Stimulated activated CD8-positive, alpha-beta memory T cell treated with anti-CD3 and anti-CD28 coated beads, Interleukin-4, amount 100 ng/mL, for 4 hours (primary cell): Measurements from ENCODE around the gene HNRNPL.
"Not testable (repeated sequence)": the region's sequence is repeated elsewhere in the genome, so short reads cannot be mapped to it uniquely, and the experiment has no call there.

Experiments
- DNase-seq, 2 donors: peaks; one replicate each; pipeline ENCODE4 v3.0.0-alpha.2; 2020; ENCODE audit warnings: low read depth in 2 of 2, low spot score in 1 of 2

The HNRNPL gene

DNA sequence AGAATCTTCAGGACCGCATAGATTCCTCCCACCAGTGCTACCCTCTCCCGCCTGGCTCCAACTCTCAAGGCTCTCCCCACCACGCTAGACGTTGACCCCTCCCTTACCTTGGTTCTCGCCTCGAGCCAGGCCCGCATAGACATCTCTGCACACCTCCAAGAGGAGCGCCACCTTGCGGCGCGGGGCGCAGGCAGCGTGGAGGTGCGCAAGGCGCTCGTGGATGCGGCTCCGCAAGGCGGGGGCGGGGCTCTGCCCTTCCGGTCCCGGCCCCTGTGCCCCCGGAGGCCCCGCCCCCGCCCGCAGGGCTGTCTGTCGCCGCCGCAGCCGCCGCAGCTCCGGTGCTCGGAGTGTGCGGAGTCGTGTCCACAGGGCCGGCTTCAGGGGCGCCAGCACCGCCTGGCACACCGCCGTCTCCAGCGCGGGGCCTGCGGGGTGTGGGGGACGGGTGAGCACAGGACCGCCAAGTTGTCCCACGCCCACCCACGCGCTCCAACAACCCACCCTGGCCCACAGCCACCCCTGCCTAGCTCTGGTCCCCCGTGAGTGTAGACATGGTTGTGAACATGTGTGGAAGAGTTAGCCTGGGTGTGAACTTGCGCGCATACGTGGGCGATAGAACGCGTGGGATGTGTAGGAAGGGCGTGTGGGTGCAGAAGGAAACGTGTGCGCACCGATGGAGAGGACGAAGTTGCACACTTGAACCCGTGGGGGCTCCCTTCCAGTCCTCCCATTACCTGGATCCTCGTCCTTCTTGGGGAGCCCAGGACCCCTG, 20.2 kb upstream of the HNRNPL start:
- peak; percentile 79 to 85 for DNase-seq

DNA sequence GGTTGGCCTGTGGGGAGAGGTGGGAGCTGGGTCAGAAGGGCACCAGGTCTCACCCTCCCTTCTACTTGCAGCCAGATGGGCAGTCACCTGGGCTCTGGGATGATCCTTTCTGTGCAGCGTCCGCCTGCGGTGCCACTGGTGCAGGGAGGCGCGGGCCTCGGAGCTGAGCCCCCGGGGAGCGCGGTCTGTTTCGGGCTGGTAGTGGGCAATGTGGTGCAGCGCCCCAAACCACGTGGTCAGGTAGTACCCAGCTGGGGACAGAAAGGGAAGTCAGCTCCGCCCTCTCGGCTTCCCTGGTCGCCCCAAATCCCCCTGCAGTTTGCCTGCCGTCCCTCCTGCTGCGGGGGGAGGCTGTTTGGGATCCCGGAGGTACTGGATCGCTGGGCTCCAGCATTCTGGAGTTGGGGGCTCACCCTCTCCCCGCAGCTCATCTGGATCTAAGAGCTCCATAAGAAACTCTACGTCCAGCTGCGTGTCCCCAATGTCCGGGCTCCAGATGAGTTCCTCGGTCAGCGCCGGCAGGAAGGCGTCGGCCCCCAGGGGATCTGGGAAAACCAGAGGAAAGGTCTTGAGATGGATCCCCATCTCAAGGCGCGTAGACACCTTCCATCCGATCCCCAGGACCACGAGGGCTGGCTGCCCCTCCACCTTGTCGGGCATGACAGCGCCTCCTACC, 19.5 kb upstream of the HNRNPL start:
- DNase-seq, result no peak

DNA sequence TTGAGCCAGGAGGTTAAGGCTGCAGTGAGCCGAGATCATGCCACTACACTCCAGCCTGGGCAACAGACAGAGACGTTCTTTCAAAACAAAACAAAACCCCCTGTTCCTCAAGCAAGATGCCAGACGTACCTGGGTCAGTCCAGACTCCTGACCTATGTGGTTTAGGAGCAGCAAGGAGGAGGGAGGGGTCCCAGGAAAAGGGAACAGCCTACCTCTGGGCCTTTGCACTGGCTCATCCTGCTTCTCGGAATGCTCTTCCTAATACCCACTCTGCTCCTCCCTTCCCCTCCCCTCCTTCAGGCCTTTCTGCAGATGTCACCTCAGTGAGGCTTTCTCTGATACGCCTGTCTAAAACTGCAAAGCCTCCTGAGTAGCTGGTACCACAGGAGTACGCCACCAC, 18.8 kb upstream of the HNRNPL start:
- no peak for DNase-seq

DNA sequence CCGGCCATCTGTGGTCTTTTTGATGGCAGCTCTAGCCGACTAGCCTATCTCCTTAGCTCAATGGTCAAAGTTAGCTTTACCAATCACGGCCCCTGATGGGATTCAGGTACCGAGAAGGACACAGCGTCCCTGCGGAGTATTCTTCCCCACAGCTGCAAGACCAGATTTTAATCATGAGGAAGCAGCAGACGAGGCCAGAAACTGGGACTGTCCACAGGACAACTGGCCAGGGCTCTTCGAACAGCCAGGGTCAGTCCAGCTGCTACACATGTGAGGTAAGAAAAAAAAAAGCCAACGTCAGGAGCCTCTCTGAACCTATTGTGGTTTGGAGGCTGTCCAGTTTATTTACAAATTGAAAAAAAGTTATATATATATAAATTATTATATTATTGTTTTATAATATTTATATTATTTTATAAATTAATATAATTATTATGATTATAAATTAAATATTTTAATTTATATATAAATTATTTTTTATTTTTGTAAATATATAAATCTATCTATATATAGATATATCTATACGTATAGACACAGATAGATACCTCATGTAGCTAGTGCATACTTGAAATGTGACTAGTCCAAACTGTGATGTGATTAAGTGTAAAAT, 17.5 kb upstream of the HNRNPL start:
- no peak for DNase-seq

DNA sequence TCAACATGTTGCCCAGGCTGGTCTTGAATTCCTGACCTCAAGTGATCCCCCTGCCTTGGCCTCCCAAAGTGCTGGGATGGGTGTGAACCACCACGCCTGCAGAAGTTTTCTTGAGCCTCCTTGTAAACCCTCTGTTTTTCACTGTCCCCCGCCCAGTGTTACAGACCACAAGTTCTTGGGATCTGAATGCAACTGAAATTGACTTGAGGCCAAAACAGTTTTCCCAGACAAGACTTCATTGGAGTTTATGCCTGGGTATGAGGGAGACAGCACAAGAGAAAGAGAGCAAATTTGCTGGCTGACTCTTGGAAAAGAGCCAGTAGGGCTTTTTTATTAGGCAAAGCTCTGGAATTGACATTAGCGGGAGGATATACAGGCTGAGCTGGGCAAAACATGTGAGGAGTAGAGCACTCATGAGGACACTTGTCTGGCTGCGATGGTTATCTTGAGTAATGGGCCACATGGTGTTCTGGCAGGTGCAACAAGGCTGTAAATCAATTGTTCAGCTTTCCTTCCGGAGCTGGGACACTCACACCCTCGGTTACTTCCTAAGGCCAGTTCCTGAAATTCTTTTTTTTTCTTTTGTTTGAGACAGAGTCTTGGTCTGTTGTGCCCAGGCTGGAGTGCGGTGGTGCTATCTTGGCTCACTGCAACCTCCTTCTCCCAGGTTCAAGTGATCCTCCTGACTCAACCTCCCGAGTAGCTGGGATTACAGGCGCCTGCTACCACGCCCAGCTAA, 12.7 kb upstream of the HNRNPL start:
- DNase-seq, result no peak

DNA sequence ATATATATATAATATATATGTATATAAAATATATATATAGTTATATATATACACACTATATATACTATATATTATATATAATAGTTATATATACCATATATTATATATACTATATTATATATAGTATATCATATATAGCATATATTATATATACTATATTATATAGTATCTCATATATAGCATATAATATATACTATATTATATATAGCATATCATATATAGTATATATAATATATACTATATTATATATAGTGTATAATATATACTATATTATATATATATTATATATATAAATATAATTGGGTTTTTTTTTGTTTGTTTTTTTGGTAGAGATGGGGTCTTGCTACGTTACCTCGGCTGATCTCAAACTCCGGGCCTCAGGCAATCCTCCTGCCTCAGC, 11.6 kb upstream of the HNRNPL start:
- DNase-seq, result no peak

DNA sequence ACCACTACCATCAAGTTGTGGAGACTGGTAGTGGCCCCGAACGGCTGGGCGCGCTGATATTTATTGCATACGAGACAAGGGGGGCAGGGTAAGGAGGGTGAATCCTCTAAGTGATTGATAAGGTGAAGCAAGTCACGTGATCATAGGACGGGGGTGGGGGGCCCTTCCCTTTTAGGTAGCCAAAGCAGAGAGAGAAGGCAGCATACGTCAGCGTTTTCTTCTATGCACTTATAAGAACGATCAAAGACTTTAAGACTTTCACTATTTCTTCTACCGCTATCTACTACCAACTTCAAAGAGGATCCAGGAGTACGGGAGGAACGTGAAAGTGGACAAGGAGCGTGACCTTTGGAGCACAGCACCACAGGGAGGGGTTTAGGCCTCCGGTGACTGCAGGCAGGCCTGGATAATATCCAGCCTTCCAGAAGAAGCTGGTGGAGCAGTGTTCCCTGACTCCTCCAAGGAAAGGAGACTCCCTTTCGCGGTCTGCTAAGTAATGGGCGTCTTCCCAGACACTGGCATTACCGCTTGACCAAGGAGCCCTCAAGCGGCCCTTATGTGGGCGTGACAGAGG, 9.9 kb upstream of the HNRNPL start:
- DNase-seq, result not testable (repeated sequence)

DNA sequence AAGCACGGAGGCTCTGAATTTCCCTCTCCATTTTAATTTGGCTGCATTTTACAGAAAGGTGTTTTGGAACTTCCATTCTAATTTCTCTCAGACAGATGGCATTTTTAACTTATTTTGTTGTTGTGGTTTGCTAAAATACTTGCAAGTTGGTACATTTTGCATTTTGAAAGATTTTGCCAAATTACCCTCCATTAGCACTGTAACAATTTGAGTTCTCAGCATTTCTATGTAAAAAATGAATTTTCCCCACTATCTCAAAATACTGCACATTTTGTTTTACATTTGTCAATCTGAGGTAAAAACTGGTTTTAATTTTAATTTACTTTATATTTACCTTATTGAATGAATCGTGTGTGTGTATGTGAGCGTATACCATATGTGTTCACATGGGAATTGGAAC, 7.0 kb upstream of the HNRNPL start:
- DNase-seq, result no peak

DNA sequence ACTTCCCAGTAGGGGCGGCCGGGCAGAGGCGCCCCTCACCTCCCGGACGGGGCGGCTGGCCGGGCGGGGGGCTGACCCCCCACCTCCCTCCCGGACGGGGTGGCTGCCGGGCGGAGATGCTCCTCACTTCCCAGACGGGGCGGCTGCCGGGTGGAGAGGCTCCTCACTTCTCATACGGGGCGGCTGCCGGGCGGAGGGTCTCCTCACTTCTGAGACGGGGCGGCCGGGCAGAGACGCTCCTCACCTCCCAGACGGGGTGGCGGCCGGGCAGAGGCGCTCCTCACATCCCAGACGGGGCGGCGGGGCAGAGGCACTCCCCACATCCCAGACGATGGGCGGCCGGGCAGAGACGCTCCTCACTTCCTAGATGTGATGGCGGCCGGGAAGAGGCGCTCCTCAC, 6.0 kb upstream of the HNRNPL start:
- not testable (repeated sequence) for DNase-seq

DNA sequence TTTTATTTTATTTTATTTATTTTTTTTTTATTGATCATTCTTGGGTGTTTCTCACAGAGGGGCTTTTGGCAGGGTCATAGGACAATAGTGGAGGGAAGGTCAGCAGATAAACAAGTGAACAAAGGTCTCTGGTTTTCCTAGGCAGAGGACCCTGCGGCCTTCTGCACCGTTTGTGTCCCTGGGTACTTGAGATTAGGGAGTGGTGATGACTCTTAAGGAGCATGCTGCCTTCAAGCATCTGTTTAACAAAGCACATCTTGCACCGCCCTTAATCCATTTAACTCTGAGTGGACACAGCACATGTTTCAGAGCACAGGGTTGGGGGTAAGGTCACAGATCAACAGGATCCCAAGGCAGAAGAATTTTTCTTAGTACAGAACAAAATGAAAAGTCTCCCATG, 5.2 kb upstream of the HNRNPL start:
- not testable (repeated sequence) for DNase-seq

DNA sequence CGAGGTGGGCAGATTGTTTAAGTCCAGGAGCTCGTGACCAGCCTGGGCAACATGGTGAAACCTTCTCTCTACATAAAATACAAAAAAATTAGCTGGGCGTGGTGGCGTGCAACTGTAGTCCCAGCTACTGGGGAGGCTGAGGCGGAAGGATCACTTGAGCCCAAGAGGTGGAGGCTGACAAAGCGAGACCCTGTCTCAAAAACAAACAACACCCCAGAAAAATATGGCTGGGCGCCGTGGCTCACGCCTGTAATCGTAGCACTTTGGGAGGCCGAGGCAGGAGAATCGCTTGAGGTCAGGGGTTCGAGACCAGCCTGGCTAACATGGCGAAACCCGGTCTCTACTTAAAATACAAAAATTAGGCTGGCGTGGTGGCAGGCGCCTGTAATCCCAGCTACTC, 3.4 kb upstream of the HNRNPL start:
- no peak for DNase-seq

DNA sequence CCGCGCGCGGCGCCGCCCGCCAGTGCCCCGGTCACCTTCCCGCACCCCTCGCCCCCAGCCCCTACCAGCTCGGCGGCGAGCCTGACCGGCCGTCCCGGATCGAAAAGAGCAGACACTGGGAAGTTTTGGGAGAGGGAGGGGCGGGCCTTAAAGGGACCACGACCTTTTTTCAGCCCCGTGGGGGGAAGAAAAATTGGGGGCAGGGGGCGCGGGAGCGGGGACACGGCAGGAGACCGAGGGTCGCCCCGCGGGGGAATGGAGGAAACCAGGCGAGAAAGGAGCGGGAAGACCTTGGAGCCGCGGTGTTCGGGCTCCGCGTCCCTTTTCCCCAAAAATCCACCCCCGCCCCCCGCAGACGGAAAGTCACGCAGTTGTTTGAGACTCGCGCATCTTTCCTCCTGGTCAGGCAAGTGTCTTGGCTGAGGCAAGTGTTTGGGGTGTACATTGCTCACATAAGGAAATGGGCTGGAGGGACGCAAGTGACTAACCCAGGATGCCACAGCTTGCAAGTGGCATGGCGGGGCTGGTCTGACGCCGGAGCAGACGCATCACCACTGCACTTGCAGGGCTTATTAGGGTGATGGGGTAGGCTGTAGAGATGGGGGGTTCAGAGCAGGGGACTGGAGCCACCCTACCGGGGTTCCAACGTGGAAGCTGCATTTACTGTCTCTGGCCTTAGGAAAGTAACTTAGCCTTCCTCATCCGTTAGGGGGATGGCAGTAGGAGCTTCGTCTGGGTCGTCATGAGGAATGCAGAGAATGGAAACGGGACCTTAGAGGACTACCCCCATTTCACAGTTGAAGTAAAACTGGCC, 2.7 kb upstream of the HNRNPL start:
- peak in 1 of 2 donors; percentile 22 for DNase-seq

DNA sequence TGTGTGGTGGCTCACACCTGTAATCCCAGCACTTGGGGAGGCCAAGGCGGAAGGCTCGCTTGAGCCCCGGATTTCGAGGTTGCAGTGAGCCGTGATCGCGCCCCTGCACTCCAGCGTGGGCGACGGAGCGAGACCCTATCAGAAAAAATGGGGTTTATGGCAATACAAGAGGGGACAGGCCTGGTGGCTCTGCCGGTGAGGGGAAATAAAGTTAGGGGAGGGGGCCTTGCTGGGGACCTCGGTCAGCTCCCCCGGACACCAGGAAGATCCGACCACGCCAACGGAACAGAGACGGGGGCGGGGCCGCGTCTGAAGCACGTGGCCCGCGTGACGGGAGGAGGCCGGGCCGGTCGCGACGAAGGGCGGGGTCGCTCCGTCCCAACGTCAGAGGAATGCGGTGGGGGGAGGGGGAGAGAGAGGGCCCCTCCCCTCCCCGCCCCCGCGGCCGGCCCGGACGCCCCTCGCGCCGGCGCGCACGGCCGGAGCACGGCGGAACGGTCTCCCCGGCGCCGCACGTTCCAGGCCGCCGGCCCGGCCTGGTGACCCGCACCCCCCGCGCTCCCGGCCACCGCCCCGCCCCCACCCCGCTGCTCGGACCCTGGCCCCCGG, 1.9 kb upstream of the HNRNPL start:
- peak; percentile 70 to 81 for DNase-seq

DNA sequence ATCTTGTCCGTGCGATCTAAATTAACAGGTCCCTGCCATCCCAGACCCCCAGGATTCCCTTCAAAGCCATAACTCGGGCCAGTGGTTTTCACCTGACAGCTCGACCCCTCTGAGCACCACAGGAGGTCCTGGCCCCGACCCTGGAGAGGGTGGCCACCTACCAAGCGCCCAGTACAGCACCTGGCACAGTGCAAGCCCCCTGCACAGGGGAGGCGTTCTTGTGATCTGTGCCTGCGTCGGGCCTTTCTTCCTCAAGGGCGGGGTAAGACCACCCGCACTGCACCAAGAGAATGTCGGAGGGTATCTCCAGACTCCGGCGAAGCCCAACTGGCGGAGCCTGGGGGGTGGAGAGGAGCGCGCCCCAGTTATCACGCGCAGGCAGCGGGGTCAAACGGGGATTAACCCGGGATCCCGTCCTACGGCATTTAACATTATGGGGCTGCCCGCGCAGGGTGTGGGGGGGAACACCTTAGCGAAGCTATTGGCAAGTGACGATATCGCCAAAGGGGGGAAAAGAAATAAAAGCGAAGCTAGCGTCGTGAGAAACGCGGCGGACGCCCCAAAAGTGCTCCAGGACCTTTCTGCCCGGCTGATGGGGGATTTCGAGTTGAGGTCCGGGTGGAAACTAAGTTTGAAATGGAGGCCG, 1.3 kb upstream of the HNRNPL start:
- peak in 1 of 2 donors; percentile 20 for DNase-seq

DNA sequence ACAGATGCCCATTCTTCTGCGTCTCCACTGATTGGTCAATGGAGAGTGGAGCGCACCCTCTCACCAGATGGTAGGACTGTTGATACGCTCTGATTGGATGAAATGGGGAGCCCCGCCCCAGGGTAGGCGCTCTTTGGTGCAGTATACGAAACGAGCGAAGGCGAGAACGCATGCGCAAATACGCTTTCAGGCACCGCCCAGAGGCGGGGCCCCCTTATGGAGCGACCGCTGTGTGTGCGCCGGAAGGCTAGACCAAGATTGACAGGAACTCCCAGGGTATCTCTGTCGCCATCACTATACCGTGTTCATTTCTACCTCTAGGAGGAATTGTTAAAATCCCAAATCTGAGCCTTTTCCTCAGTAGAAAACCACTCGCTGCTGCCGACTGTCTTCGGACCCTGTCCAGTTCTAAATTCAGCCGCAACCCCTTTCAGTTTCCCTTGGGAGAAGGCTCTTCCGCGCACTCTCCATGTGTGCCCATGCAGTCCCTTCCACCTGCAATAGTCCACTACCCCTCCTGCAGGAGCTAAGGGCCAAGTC, 720 bp upstream of the HNRNPL start:
- peak in 1 of 2 donors; percentile 94 for DNase-seq

DNA sequence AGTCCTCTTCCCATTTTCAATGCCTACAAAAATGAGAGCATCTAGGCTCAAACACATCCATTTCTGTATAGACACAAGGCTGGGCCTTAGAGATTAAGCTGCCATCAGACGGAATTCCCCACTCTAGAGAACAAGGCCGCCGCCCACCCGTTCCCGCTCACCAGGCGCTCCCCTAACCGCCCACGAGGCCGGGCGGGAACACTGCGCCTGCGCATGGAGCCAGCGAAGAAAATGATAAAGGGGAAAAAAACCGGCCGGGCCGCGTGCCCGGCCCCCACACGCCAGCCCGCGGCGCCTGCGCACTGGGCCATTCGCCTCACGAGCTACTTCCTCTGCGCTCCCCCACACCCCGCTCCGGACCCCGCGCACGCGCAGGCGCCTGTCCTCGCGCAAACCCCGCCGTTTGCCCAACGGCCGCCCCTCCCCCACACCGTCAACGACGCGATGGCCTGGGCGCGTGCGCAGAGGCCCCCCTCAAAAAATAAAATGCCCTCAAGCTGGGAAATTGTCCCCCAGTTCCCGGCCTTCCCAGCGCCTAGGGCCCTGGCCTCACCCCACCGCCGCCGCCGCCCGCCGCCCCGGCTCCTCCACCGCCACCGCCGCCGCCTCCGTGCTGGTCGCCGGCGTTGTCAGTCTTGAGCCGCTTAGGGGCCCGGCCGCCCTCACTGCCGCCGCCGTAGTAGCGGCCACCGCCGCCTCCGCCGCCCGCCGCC, 483 bp downstream of the HNRNPL start:
- DNase-seq, result peak; percentile 95 to 98

DNA sequence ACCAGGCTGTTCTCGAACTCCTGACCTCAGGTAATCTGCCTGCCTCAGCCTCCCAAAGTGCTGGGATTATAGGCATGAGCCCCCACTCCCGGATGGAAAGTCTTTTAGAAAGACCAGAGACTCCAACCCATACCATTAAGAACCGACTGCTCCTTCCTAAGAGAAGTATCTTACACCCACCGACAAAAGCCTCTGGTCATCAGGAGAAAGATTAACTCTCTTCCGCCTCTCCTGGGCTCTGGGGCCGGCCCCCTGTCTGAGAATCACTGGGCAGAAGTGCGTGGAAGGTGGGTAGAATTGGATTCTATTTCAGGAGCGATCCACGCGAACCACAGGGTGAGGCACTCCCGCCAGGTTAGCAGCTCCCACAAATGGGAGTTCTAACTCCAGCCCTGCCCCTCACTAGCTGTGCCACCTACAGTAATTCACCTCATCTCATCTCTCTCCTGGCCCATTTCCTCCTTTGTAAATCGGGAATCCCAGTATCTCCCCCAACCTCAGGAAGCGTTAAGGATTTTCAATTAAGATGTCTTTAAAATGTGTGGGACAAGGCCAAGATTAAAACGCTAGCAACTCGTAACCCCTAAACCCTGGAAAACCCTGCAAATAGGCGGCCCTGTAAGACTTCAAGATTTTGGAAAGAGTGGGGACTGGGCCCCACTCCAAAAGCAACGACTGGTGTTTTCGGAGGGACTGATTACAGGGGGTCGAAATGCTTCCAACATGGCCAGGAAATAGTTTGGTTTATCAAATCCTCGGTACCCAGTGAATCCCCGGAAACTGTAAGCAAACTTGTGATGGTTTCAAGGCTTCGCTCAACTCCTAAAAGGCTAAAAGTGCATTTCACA, 1.3 kb downstream of the HNRNPL start:
- no peak for DNase-seq

DNA sequence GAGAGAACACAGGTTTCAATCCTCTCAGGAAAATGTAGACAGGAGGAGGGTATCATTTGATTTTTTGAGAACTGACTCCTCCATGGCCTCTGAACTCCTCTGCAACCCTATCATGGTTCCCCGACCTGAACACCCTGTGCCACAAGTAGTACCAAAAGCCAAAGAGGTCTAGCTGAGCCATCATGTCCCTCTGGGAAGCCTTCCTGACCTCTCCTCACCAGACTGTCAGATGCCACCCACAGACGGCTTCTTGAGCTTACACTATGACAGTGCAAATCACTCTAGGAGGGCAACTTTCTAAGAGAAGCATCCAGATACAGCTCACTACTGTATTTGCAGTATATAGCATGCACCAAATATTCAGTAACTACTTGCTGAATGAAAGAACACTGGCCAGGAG, 3.7 kb downstream of the HNRNPL start:
- no peak for DNase-seq
